ENCODE results near the gene JOSD2.

GRCh38 chr19:50506700-50507099, 4.3 kb downstream of the JOSD2 start:
- TF ChIP-seq CTCF (IDR thresholded peaks at IDR 0.05), result no peak
- no peak for TF ChIP-seq POLR2A (IDR thresholded peaks at IDR 0.05)

Measured in lower leg skin (tissue), 3 donors.